RWPE2 (cell line): ENCODE results near the gene CEP97.

ENCODE experiments used
- ATAC-seq: fragments of 200-7000 bp; cut with Tn5 transposase; 3 replicates; pipeline ENCODE4 v1.9.1; 2021; ENCODE audit warnings: low read depth
- DNase-seq: peaks from one replicate; pipeline ENCODE4 v3.0.0-alpha.2; 2020; ENCODE audit warnings: low spot score
- H3K27ac ChIP-seq: fragments of 450-650 bp; 2 replicates; pipeline ENCODE4 v1.5.1; 2017; ENCODE audit warnings: mild to moderate bottlenecking; ENCODE audit not compliant: poor library complexity, severe bottlenecking
- H3K27me3 ChIP-seq: fragments of 250-450 bp; sonication (Bioruptor Pico); 2 replicates; pipeline ENCODE4 v1.5.1; 2021; ENCODE audit warnings: mild to moderate bottlenecking, moderate library complexity; ENCODE audit not compliant: insufficient read depth, poor library complexity, severe bottlenecking
- H3K36me3 ChIP-seq: fragments of 250-450 bp; sonication (Bioruptor Pico); 2 replicates; pipeline ENCODE4 v1.5.1; 2020; ENCODE audit warnings: low read depth, mild to moderate bottlenecking, moderate library complexity
- H3K4me1 ChIP-seq: fragments of 250-450 bp; sonication (Bioruptor Pico); 2 replicates; pipeline ENCODE4 v1.5.1; 2021; ENCODE audit warnings: mild to moderate bottlenecking, moderate library complexity; ENCODE audit not compliant: insufficient read depth, poor library complexity, severe bottlenecking
- H3K4me3 ChIP-seq: fragments of 250-450 bp; sonication (Bioruptor Pico); 2 replicates; pipeline ENCODE4 v1.5.1; 2021; ENCODE audit warnings: mild to moderate bottlenecking, moderate library complexity; ENCODE audit not compliant: severe bottlenecking
- H3K9me3 ChIP-seq: fragments of 250-450 bp; sonication (Bioruptor Pico); 2 replicates; pipeline ENCODE4 v1.5.1; 2021; ENCODE audit warnings: mild to moderate bottlenecking, moderate library complexity; ENCODE audit not compliant: severe bottlenecking
- TF ChIP-seq, protein P1 (sequence below): fragments of 450-650 bp; IDR thresholded peaks from one replicate; pipeline ENCODE4 v1.5.1; 2017; ENCODE audit warnings: mild to moderate bottlenecking, moderate library complexity; ENCODE audit not compliant: poor library complexity, severe bottlenecking

CEP97 gene

GRCh38 chr3:101817992-101818391, 93.6 kb downstream of the CEP97 start:
- Histone ChIP-seq H3K27ac (no peak overlapping the region), H3K4me1 (peaks cover 6% of the 10 kb centered on the region), H3K36me3 (peaks cover 11% of the 10 kb centered on the region), H3K9me3 (no peaks in the 10 kb centered on the region), H3K27me3 (no peaks in the 10 kb centered on the region), H3K4me3 (no peak overlapping the region)
- DNase-seq (no peak), ATAC-seq (no peak)
- TF ChIP-seq, protein P1, sequence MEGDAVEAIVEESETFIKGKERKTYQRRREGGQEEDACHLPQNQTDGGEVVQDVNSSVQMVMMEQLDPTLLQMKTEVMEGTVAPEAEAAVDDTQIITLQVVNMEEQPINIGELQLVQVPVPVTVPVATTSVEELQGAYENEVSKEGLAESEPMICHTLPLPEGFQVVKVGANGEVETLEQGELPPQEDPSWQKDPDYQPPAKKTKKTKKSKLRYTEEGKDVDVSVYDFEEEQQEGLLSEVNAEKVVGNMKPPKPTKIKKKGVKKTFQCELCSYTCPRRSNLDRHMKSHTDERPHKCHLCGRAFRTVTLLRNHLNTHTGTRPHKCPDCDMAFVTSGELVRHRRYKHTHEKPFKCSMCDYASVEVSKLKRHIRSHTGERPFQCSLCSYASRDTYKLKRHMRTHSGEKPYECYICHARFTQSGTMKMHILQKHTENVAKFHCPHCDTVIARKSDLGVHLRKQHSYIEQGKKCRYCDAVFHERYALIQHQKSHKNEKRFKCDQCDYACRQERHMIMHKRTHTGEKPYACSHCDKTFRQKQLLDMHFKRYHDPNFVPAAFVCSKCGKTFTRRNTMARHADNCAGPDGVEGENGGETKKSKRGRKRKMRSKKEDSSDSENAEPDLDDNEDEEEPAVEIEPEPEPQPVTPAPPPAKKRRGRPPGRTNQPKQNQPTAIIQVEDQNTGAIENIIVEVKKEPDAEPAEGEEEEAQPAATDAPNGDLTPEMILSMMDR: no peak

GRCh38 chr3:101819649-101820206, 95.3 kb downstream of the CEP97 start:
- Histone ChIP-seq H3K27ac (no peak overlapping the region), H3K36me3 (peaks cover 3% of the 10 kb centered on the region; the same call in 1 of the 2 replicates), H3K4me1 (peaks cover 6% of the 10 kb centered on the region), H3K9me3 (no peaks in the 10 kb centered on the region), H3K27me3 (no peaks in the 10 kb centered on the region), H3K4me3 (no peak overlapping the region)
- TF ChIP-seq, protein P1: no peak
- no peak for DNase-seq
- no peak for ATAC-seq
